HEK293T (cell line): ENCODE data around the gene FOXC1.

Source experiments
- CTCF ChIA-PET: fragments of 350-600 bp; formaldehyde crosslinking; extraction: SDS; loops from one replicate; lab custom pipeline; 2021; ENCODE audit warnings: antibody characterized with exemption, inconsistent platforms; lab: Yijun Ruan, JAX
- POLR2A ChIA-PET: fragments of 350-600 bp; formaldehyde crosslinking; extraction: SDS; loops from one replicate; lab custom pipeline; 2020; ENCODE audit warnings: antibody characterized with exemption, inconsistent platforms; lab: Yijun Ruan, JAX
- DNase-seq: peaks from one replicate; pipeline ENCODE4 v3.0.0; 2012; ENCODE audit warnings: mixed read lengths; ENCODE audit errors: extremely low spot score
- ARNT ChIP-seq: fragments of 450-650 bp; IDR thresholded peaks from 2 replicates; pipeline ENCODE4 v1.6.1; 2017; ENCODE audit warnings: mild to moderate bottlenecking
- BHLHE40 ChIP-seq: fragments of 450-650 bp; IDR thresholded peaks from 2 replicates; pipeline ENCODE4 v1.6.1; 2016; ENCODE audit warnings: mild to moderate bottlenecking, moderate library complexity, borderline replicate concordance
- CTBP1 ChIP-seq: fragments of 450-650 bp; IDR thresholded peaks from 2 replicates; pipeline ENCODE4 v1.6.1; 2016; ENCODE audit warnings: borderline replicate concordance
- ELF4 ChIP-seq: fragments of 450-650 bp; IDR thresholded peaks from 2 replicates; pipeline ENCODE4 v1.6.1; 2017; ENCODE audit warnings: antibody characterized with exemption
- FOXA1 ChIP-seq: fragments of 450-650 bp; IDR thresholded peaks from 2 replicates; pipeline ENCODE4 v1.6.1; 2016; ENCODE audit warnings: mild to moderate bottlenecking
- FOXK2 ChIP-seq: fragments of 450-650 bp; IDR thresholded peaks from 2 replicates; pipeline ENCODE4 v1.6.1; 2016; ENCODE audit warnings: mild to moderate bottlenecking
- FOXM1 ChIP-seq: fragments of 450-650 bp; IDR thresholded peaks from 2 replicates; pipeline ENCODE4 v1.6.1; 2017; ENCODE audit warnings: mild to moderate bottlenecking, borderline replicate concordance
- HDGF ChIP-seq: fragments of 450-650 bp; IDR thresholded peaks from 2 replicates; pipeline ENCODE4 v1.6.1; 2017; ENCODE audit warnings: antibody characterized with exemption, borderline replicate concordance
- L3MBTL2 ChIP-seq: fragments of 450-650 bp; conservative IDR thresholded peaks from 2 replicates; pipeline ENCODE4 v1.6.1; 2016; ENCODE audit warnings: mild to moderate bottlenecking
- LEF1 ChIP-seq: fragments of 450-650 bp; IDR thresholded peaks from 2 replicates; pipeline ENCODE4 v1.6.1; 2017; ENCODE audit warnings: mild to moderate bottlenecking, borderline replicate concordance
- NFRKB ChIP-seq: fragments of 450-650 bp; IDR thresholded peaks from 2 replicates; pipeline ENCODE4 v1.6.1; 2016; ENCODE audit warnings: mild to moderate bottlenecking, moderate library complexity
- PKNOX1 ChIP-seq: fragments of 450-650 bp; IDR thresholded peaks from 2 replicates; pipeline ENCODE4 v1.6.1; 2016
- SP1 ChIP-seq: fragments of 450-650 bp; IDR thresholded peaks from 2 replicates; pipeline ENCODE4 v1.6.1; 2017
- SUZ12 ChIP-seq: fragments of 450-650 bp; IDR thresholded peaks from 2 replicates; pipeline ENCODE4 v1.6.1; 2016; ENCODE audit warnings: mild to moderate bottlenecking
- TARDBP ChIP-seq: fragments of 450-650 bp; IDR thresholded peaks from 2 replicates; pipeline ENCODE4 v1.6.1; 2016
- ZNF384 ChIP-seq: fragments of 450-650 bp; IDR thresholded peaks from 2 replicates; pipeline ENCODE4 v1.6.1; 2016

Gene FOXC1

GRCh38 chr6:1589208-1589607, 20.5 kb upstream of the FOXC1 start:
- POLR2A ChIA-PET: no interaction called here

GRCh38 chr6:1590580-1590979, 19.1 kb upstream of the FOXC1 start:
- no peak for DNase-seq
- POLR2A ChIA-PET: no interaction called here
- CTCF ChIA-PET: interaction anchor here (1.0 kb wide), 1 partner anchor 13 kb away, joined by 3 read pairs; no protein-coding TSS in a partner anchor
- TF ChIP-seq HDGF (no peak), NFRKB (no peak), SUZ12 (no peak), ARNT (no peak), L3MBTL2 (no peak), FOXK2 (no peak), FOXA1 (no peak), PKNOX1 (no peak), ELF4 (no peak), ZNF384 (no peak), CTBP1 (no peak), LEF1 (no peak)

More at GRCh38 chr6:1589208-1589607, 20.5 kb upstream of the FOXC1 start:
- CTCF ChIA-PET: no interaction called here
- no peak for TF ChIP-seq ELF4
- no peak for TF ChIP-seq SUZ12
- TF ChIP-seq FOXK2: no peak
- no peak for TF ChIP-seq BHLHE40
- no peak for TF ChIP-seq L3MBTL2
- no peak for DNase-seq

GRCh38 chr6:1591243-1591642, 18.5 kb upstream of the FOXC1 start:
- no peak for DNase-seq
- TF ChIP-seq HDGF: no peak
- TF ChIP-seq LEF1: no peak
- TF ChIP-seq FOXM1: no peak
- TF ChIP-seq NFRKB: no peak
- no peak for TF ChIP-seq ARNT
- no peak for TF ChIP-seq ZNF384
- TF ChIP-seq L3MBTL2: no peak
- no peak for TF ChIP-seq FOXA1
- TF ChIP-seq TARDBP: no peak
- TF ChIP-seq PKNOX1: no peak
- no peak for TF ChIP-seq ELF4
- no peak for TF ChIP-seq CTBP1
- TF ChIP-seq SP1: no peak
- no peak for TF ChIP-seq FOXK2
- TF ChIP-seq SUZ12: no peak
- TF ChIP-seq BHLHE40: no peak
- ChIA-PET POLR2A (no interaction called here), CTCF (interaction anchor here (1.0 kb wide), 1 partner anchor 14 kb away, joined by 3 read pairs; no protein-coding TSS in a partner anchor)

- DNase-seq: no peak
- TF ChIP-seq NFRKB: no peak
- TF ChIP-seq ZNF384: no peak
- TF ChIP-seq PKNOX1: no peak
- TF ChIP-seq SUZ12: no peak
- no peak for TF ChIP-seq HDGF
- TF ChIP-seq BHLHE40: no peak
- no peak for TF ChIP-seq FOXM1
- no peak for TF ChIP-seq TARDBP
- TF ChIP-seq LEF1: no peak
- no peak for TF ChIP-seq ELF4
- TF ChIP-seq ARNT: no peak
- TF ChIP-seq L3MBTL2: no peak
- TF ChIP-seq SP1: no peak
- TF ChIP-seq FOXA1: no peak
- TF ChIP-seq CTBP1: no peak
- TF ChIP-seq FOXK2: no peak
- ChIA-PET POLR2A (interaction anchor here (0.8 kb wide), 1 partner anchor 15 kb away, joined by 3 read pairs; no protein-coding TSS in a partner anchor), CTCF (interaction anchor here (0.7 kb wide), 1 partner anchor 767 kb away, joined by 3 read pairs; no protein-coding TSS in a partner anchor)
Observed at GRCh38 chr6:1591926-1592325, 17.8 kb upstream of the FOXC1 start.

- no peak for DNase-seq
- TF ChIP-seq CTBP1 (no peak), NFRKB (no peak), HDGF (no peak)
- ChIA-PET POLR2A (interaction anchor here (0.8 to 0.9 kb wide), 2 partner anchors 14 to 20 kb away, joined by 3 read pairs; no protein-coding TSS in a partner anchor), CTCF (no interaction called here)
Observed at GRCh38 chr6:1592852-1593251, 16.9 kb upstream of the FOXC1 start.

GRCh38 chr6:1593286-1593957, 16.3 kb upstream of the FOXC1 start:
- TF ChIP-seq BHLHE40: no peak
- TF ChIP-seq TARDBP: no peak
- TF ChIP-seq L3MBTL2: no peak
- TF ChIP-seq ZNF384: no peak
- no peak for TF ChIP-seq HDGF
- no peak for TF ChIP-seq FOXK2
- no peak for TF ChIP-seq PKNOX1
- TF ChIP-seq NFRKB: no peak
- TF ChIP-seq LEF1: no peak
- no peak for TF ChIP-seq CTBP1
- no peak for TF ChIP-seq ELF4
- ChIA-PET POLR2A (interaction anchor here (0.8 to 0.9 kb wide), 2 partner anchors 13 to 19 kb away, joined by 3 read pairs; no protein-coding TSS in a partner anchor), CTCF (no interaction called here)
- DNase-seq: no peak
